HEK293T (cell line): ENCODE measurements around the gene KIF16B.

ENCODE experiments used
- FOXA1 ChIP-seq: fragments of 450-650 bp; IDR thresholded peaks from 2 replicates; pipeline ENCODE4 v1.6.1; 2016; ENCODE audit warnings: mild to moderate bottlenecking
- FOXM1 ChIP-seq: fragments of 450-650 bp; IDR thresholded peaks from 2 replicates; pipeline ENCODE4 v1.6.1; 2017; ENCODE audit warnings: mild to moderate bottlenecking, borderline replicate concordance

DNA sequence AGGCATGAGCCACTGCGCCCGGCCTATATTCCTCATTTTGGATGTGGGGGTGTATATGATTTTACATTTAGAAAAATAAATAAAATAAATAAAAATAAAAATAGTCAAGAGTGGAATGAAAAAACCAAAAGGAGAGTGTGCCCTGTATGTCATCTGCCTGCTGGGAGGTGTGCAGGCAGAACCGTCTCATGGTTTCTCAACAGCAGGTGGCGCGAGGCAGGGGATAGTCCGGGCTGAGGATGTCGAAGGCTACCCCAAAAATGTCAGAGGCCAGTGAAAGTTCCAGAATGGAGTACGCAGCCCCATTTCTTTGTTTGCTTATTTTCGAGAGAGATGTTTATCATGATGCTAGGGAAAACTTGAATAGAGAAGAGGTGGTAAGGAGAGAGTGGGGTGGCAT is 16.4 kb upstream of the KIF16B start:
- TF ChIP-seq FOXA1 = no peak
- no peak for TF ChIP-seq FOXM1
